Sigmoid colon (tissue), 3 donors: ENCODE results near the gene SLC5A2.

Experiments used
- POLR2A ChIP-seq, 2 donors: fragments of 450-650 bp; IDR thresholded peaks; one replicate each; pipeline ENCODE4 v1.6.1; 2016; ENCODE audit warnings: antibody characterized with exemption in 2 of 2, mild to moderate bottlenecking in 2 of 2, moderate library complexity in 2 of 2
- TF ChIP-seq, protein P1 (sequence below), 4 experiments: fragments of 450-650 bp in 3 of 4; fragments of 200-600 bp in 1 of 4; IDR thresholded peaks; one replicate each; pipeline ENCODE4 v1.5.1; 2016 to 2019; ENCODE audit warnings: antibody characterized with exemption in 4 of 4, mild to moderate bottlenecking in 3 of 4, moderate library complexity in 2 of 4

DNA sequence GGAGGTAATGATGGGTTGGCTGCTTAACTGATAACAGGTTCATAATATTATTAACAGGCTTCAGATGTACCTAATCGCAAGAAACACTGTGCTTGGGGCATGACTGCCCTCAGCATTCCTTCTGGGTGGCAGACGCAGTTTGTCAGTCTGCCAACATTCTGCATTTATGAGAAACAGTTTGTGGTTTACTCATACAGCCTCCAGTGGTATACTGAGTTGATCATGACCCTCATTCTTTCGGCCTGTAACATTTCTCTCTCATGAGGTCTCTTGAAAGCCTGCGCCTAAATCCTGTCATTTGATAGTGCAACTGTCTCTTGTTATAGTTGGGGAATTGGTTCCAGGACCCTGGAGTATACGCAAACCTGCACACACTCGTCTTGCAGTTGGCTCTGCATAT, 30.2 kb downstream of the SLC5A2 start:
- TF ChIP-seq POLR2A (IDR thresholded peaks at IDR 0.05): no peak
- TF ChIP-seq, protein P1, sequence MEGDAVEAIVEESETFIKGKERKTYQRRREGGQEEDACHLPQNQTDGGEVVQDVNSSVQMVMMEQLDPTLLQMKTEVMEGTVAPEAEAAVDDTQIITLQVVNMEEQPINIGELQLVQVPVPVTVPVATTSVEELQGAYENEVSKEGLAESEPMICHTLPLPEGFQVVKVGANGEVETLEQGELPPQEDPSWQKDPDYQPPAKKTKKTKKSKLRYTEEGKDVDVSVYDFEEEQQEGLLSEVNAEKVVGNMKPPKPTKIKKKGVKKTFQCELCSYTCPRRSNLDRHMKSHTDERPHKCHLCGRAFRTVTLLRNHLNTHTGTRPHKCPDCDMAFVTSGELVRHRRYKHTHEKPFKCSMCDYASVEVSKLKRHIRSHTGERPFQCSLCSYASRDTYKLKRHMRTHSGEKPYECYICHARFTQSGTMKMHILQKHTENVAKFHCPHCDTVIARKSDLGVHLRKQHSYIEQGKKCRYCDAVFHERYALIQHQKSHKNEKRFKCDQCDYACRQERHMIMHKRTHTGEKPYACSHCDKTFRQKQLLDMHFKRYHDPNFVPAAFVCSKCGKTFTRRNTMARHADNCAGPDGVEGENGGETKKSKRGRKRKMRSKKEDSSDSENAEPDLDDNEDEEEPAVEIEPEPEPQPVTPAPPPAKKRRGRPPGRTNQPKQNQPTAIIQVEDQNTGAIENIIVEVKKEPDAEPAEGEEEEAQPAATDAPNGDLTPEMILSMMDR (IDR thresholded peaks at IDR 0.05): no peak
